ENCODE measurements around the gene PHF2.
"Not testable (repeated sequence)": the region's sequence is repeated elsewhere in the genome, so short reads cannot be mapped to it uniquely, and the experiment has no call there.

PHF2 gene

GRCh38 chr9:93665637-93666438, 89.5 kb downstream of the PHF2 start:
- no peak for DNase-seq (ENCODE audit: low spot score)

GRCh38 chr9:93666439-93666784, 90.0 kb downstream of the PHF2 start:
- not testable (repeated sequence) for DNase-seq (ENCODE audit: low spot score)

GRCh38 chr9:93667006-93667405, 90.6 kb downstream of the PHF2 start:
- DNase-seq (ENCODE audit: low spot score) = no peak

GRCh38 chr9:93667627-93668026, 91.2 kb downstream of the PHF2 start:
- no peak for DNase-seq (ENCODE audit: low spot score)

- DNase-seq (ENCODE audit: low spot score) = no peak
These were observed 92.0 kb downstream of the PHF2 start for GRCh38 chr9:93668261-93668871.

GRCh38 chr9:93669116-93669957, 93.0 kb downstream of the PHF2 start:
- DNase-seq (ENCODE audit: low spot score) = no peak

GRCh38 chr9:93669958-93670207, 93.5 kb downstream of the PHF2 start:
- DNase-seq (ENCODE audit: low spot score) = no peak

- DNase-seq (ENCODE audit: low spot score) = no peak
These were observed 94.0 kb downstream of the PHF2 start for GRCh38 chr9:93670208-93671019.

- no peak for DNase-seq (ENCODE audit: low spot score)
These were observed 94.6 kb downstream of the PHF2 start for GRCh38 chr9:93671020-93671338.

GRCh38 chr9:93672330-93673020, 96.1 kb downstream of the PHF2 start:
- DNase-seq (ENCODE audit: low spot score) = not testable (repeated sequence)

GRCh38 chr9:93673021-93673838, 96.8 kb downstream of the PHF2 start:
- no peak for DNase-seq (ENCODE audit: low spot score)

GRCh38 chr9:93673839-93674334, 97.5 kb downstream of the PHF2 start:
- DNase-seq (ENCODE audit: low spot score) = no peak

- no peak for DNase-seq (ENCODE audit: low spot score)
These were observed 98.4 kb downstream of the PHF2 start for GRCh38 chr9:93674580-93675335.

GRCh38 chr9:93675336-93676150, 99.2 kb downstream of the PHF2 start:
- no peak for DNase-seq (ENCODE audit: low spot score)

GRCh38 chr9:93676310-93677047, 100.1 kb downstream of the PHF2 start:
- no peak for DNase-seq (ENCODE audit: low spot score)

- DNase-seq (ENCODE audit: low spot score) = no peak
These were observed 100.7 kb downstream of the PHF2 start for GRCh38 chr9:93677048-93677571.

GRCh38 chr9:93677641-93678136, 101.3 kb downstream of the PHF2 start:
- no peak for DNase-seq (ENCODE audit: low spot score)
